DND-41 (cell line): ENCODE measurements around the gene TSPAN6.

Experiments
- EZH2 ChIP-seq: IDR thresholded peaks from 3 replicates; pipeline ENCODE4 v1.6.1; 2012; ENCODE audit warnings: borderline replicate concordance, low read depth, mild to moderate bottlenecking, moderate library complexity, low read length, inconsistent platforms; ENCODE audit not compliant: severe bottlenecking
- TF ChIP-seq, protein P1 (sequence below): IDR thresholded peaks from 2 replicates; pipeline ENCODE4 v1.5.1; 2012; ENCODE audit warnings: borderline replicate concordance, low read length, moderate library complexity, mild to moderate bottlenecking; ENCODE audit not compliant: poor library complexity, severe bottlenecking; ENCODE audit errors: extremely low read depth

DNA sequence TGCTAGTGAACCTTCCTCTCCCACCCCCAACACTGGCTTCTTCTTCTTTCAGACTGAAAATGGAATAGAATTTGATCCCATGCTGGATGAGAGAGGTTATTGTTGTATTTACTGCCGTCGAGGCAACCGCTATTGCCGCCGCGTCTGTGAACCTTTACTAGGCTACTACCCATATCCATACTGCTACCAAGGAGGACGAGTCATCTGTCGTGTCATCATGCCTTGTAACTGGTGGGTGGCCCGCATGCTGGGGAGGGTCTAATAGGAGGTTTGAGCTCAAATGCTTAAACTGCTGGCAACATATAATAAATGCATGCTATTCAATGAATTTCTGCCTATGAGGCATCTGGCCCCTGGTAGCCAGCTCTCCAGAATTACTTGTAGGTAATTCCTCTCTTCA lies 37.1 kb downstream of the TSPAN6 start:
- TF ChIP-seq, protein P1, sequence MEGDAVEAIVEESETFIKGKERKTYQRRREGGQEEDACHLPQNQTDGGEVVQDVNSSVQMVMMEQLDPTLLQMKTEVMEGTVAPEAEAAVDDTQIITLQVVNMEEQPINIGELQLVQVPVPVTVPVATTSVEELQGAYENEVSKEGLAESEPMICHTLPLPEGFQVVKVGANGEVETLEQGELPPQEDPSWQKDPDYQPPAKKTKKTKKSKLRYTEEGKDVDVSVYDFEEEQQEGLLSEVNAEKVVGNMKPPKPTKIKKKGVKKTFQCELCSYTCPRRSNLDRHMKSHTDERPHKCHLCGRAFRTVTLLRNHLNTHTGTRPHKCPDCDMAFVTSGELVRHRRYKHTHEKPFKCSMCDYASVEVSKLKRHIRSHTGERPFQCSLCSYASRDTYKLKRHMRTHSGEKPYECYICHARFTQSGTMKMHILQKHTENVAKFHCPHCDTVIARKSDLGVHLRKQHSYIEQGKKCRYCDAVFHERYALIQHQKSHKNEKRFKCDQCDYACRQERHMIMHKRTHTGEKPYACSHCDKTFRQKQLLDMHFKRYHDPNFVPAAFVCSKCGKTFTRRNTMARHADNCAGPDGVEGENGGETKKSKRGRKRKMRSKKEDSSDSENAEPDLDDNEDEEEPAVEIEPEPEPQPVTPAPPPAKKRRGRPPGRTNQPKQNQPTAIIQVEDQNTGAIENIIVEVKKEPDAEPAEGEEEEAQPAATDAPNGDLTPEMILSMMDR: no peak
- TF ChIP-seq EZH2: no peak
